NCI-H2107 treated with DMSO at 0.1 percent for 48 hours (cell line): ENCODE measurements around the gene ELMO3.

Source experiments
- DNase-seq: peaks from one replicate; lab custom pipeline; 2025; ENCODE audit not compliant: unreplicated experiment; lab: John Stamatoyannopoulos, UW

Gene ELMO3

DNA sequence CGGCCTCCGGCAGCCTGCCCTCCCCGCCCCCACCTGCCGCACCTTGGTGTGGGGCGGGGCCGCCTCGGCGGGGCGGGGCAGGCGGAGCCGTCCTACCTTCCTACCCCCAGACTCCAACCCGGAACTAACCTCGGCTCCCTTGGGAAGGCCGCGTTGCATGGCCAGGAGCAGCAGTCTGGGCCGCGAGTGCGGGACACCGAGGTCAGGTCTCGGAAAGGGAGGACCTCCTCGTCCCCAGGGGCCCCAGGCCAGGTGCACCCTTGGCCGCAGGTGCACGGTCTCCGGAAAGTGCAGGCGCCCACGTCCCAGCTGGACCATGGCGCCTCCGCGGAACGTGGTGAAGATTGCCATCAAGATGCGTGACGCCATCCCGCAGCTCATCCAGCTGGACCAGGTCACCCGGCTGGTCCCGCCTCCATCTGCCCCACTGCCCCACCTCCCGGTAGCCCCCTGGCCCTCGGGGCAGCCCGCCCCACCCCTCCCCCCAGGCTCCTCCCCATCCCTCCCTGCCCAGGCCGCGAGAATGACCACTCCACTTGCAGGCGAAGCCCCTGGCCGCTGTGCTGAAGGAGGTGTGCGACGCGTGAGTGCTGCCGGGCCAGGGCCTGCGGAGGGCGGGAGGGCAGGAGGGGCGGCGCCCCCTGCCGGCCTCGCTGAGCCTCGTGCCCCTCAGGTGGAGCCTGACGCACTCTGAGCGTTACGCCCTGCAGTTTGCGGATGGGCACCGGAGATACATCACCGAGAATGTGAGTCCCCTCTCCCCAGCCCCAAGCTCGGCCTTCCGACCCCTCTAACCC, at the start of gene ELMO3:
ELMO3 (plus strand) TSS at position 121 of the 797 bp plus-strand sequence; CDS start at position 317, 196 bp downstream.
- no peak for DNase-seq

- no peak for DNase-seq
Measured at GRCh38 chr16:67149276-67150046, 49.5 kb upstream of the ELMO3 start.

DNA sequence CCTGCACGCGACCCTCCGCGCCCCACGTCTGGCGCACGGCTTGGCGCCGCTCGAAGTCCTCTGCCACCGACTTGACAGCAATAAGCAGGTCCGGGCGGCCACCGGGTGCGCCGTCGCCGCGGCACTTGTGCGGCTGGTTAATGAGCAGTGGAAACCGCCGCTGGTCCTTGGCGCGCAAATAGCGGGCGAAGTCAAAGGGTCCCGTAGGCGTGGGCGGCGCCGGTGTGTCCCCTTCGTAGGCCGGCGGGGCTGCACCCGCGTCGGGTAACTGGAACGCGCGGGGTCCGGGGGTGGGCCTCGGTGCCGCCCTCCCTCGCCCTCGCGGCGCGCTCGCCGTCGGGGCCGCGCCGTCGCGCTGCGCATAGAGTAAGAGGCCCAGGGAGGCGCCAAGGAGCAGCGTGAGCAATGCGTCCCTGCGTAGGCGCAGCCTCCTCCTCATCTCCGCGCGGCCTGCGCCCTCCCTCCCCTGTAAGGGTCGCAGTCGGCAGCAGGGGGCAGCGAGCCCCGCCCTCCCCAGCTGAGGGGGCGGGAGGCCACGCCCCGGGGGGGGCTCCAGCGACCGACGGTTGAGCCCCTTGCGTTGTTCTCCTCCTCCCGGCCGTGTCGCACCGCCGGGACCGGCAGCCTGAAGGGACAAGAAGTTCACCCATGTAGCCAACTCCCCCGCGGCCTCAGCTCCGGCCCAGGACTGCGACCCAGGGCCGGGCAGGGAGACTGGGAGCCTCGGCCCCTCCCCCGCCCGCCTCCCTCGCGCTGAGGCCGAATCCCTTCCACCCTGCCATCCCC, 48.7 kb upstream of the ELMO3 start:
- no peak for DNase-seq

DNA sequence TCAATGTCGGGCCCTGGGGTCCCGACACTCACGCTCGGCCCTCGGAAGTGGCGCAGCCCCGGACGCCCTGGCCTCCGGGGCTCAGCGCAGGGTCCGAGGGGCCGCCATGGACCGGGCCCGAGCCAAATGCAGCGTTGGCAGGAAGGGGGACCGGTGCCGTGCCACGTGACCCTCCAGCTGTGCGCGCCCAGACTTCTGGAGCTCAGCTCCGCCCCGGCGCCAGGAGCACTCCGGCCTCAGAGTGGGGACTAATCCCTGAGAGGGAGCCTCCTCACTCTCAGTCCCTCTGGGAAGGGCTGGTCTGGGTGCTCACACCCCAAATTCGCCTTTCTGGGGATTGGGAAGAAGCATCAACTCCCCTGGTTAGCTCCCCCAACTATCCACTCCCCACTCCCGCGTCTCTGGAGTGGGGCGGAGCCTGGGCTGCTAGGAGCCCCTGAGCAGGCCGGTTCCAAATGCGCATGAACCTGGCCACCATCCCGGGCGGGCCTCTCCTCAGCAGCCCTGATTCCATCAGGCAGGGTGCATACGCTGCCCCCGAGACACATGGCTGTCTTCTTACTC, 48.0 kb upstream of the ELMO3 start, which contains the start of gene B3GNT9:
B3GNT9 (minus strand) TSS at position 166 of the 564 bp plus-strand sequence. CDS start 513 bp downstream, outside the sequence.
- DNase-seq, result peak; percentile 16

GRCh38 chr16:67151431-67152097, 47.4 kb upstream of the ELMO3 start:
- no peak for DNase-seq

- DNase-seq, result no peak
Measured at GRCh38 chr16:67154578-67155294, 44.2 kb upstream of the ELMO3 start.

- DNase-seq, result no peak
Measured at GRCh38 chr16:67155295-67156142, 43.4 kb upstream of the ELMO3 start.

DNA sequence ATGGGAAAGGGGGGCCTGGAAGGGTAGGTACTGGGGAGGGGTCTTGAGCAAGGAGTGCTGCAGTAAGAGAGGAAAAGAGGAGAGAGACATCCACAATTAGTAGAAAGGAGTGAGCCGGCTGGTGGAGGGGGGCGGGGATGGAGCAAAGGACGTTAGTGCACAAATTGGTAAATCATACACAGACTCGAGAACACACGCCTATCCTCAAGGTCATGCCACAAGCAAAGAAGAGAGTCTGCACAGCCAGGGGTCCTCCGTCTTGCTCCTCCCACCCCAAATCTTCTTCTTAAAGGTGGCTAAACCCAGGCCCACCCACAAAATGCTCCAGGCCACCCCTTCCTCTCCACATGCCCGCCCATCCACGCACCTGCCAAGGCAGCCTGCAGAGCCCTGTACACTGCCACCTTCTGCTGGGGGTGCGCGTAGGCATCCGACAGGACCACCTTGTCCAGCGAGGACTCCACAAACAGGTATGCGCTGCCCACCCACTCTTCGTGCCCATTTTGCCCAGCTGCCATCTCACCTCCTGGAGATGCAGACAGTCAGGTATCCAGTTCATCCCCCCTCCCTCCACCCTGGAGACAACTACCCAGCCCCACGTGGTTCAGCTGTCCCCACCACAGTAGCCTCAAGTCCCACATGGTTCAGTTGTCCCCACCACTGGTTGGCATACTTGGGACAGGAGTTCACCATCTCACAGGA, 42.6 kb upstream of the ELMO3 start:
- no peak for DNase-seq

- no peak for DNase-seq
Measured at GRCh38 chr16:67157106-67157748, 41.7 kb upstream of the ELMO3 start.

GRCh38 chr16:67157892-67158635, 40.9 kb upstream of the ELMO3 start:
- no peak for DNase-seq

GRCh38 chr16:67158637-67159600, 40.0 kb upstream of the ELMO3 start:
- no peak for DNase-seq

DNA sequence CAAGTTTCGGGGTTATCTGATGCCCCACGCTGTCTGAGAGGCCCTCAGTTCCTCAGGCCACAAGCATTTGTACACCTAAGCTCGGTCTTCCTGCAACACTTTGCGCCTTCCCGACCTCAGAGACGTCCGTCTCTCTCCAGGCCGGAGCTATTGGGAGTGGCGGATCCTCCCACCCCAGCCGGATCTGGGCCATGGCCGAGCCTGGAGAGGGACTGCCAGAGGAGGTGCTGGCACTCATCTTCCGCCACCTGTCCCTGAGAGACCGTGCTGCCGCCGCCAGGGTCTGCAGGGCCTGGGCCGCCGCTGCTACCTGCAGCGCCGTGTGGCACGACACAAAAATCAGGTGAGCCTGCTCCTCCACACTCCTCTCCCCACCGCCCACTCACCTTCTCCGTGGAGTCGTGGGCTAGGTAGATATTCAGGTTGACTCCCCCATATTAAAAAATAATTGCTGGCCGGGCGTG, 37.3 kb upstream of the ELMO3 start:
- no peak for DNase-seq

- DNase-seq, result no peak
Measured at GRCh38 chr16:67162506-67163163, 36.3 kb upstream of the ELMO3 start.

DNA sequence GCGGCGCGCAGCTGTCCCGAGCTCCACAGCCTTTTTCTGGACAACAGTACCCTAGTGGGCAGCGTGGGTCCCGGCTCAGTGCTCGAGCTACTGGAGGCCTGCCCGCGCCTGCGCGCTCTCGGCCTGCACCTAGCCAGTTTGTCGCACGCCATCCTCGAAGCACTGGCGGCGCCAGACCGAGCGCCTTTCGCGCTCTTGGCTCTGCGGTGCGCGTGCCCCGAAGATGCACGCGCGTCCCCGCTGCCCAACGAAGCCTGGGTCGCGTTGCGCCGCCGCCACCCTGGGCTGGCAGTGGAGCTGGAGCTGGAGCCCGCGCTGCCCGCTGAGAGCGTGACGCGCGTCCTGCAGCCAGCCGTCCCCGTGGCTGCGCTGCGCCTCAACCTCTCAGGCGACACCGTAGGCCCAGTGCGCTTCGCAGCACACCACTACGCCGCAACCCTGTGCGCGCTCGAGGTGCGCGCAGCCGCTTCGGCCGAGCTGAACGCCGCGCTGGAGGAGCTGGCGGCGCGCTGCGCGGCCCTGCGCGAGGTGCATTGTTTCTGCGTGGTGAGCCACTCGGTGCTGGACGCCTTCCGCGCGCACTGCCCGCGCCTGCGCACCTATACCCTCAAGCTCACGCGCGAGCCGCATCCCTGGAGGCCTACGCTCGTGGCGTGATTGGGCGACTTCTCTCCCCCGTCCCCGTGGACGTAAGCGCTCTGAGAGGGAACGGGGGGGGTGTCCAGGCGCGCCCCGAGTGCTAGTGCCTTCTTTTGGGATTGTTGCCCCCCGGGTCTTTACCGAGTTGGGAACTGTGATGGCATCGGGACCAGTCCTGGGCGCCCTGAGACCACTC, 35.5 kb upstream of the ELMO3 start:
- peak; percentile 34 for DNase-seq
